22Rv1 (cell line): ENCODE results near the gene FYB1.

Source experiments
- H3K27ac ChIP-seq: fragments of 450-650 bp; 2 replicates; pipeline ENCODE4 v1.5.1; 2017
- ZFX ChIP-seq: fragments of 450-650 bp; IDR thresholded peaks from 2 replicates; pipeline ENCODE4 v1.6.1; 2017; ENCODE audit warnings: antibody characterized with exemption, borderline replicate concordance
- TF ChIP-seq, protein P1 (sequence below): fragments of 450-650 bp; IDR thresholded peaks from 2 replicates; pipeline ENCODE4 v1.5.1; 2017; ENCODE audit warnings: mild to moderate bottlenecking

Gene FYB1

DNA sequence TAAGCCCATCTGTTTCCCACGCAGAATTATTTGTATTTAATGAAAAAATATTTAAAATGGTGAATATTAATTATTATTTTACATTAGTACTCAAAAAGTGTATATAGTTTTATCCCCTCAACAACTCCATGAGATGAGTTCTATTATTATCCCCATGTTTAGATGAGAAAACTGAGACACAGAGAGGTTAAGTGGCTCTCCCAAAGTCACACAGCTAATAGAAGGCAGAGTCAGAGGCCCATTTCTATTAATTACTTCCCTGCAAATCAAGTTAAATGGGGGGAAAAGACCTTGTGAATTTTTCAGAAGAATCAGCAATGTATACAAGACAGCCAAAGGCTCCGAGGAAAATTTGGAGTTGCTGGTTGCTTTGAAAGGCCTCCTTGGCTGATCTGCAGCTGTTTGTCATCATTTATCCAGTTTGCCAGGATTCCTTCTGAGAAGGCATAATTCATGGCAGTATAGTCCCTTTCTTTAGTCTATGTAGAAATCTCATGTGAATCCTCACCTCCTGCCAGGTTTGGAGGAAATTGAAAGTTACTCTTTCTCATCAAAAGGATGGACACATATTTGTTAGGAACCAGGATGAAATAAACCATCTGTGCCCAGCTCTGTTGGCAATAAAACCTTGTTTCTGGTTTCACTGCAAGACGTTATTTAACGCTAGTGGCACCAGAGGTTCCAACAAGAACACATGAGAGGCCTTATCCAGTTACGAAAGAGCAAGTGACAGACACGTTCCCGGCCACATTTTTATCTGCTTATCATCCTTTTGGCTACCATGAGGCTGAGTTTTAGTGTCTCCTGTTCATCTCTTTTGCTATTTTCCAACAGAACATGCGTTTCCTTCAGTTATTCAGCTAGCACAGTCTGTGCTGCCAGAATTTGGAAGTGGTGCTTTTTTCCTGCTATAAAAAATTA is 621 bp downstream of the FYB1 start:
- TF ChIP-seq, protein P1, sequence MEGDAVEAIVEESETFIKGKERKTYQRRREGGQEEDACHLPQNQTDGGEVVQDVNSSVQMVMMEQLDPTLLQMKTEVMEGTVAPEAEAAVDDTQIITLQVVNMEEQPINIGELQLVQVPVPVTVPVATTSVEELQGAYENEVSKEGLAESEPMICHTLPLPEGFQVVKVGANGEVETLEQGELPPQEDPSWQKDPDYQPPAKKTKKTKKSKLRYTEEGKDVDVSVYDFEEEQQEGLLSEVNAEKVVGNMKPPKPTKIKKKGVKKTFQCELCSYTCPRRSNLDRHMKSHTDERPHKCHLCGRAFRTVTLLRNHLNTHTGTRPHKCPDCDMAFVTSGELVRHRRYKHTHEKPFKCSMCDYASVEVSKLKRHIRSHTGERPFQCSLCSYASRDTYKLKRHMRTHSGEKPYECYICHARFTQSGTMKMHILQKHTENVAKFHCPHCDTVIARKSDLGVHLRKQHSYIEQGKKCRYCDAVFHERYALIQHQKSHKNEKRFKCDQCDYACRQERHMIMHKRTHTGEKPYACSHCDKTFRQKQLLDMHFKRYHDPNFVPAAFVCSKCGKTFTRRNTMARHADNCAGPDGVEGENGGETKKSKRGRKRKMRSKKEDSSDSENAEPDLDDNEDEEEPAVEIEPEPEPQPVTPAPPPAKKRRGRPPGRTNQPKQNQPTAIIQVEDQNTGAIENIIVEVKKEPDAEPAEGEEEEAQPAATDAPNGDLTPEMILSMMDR, result no peak
- no peak for TF ChIP-seq ZFX
- H3K27ac ChIP-seq, result no peak overlapping the region

DNA sequence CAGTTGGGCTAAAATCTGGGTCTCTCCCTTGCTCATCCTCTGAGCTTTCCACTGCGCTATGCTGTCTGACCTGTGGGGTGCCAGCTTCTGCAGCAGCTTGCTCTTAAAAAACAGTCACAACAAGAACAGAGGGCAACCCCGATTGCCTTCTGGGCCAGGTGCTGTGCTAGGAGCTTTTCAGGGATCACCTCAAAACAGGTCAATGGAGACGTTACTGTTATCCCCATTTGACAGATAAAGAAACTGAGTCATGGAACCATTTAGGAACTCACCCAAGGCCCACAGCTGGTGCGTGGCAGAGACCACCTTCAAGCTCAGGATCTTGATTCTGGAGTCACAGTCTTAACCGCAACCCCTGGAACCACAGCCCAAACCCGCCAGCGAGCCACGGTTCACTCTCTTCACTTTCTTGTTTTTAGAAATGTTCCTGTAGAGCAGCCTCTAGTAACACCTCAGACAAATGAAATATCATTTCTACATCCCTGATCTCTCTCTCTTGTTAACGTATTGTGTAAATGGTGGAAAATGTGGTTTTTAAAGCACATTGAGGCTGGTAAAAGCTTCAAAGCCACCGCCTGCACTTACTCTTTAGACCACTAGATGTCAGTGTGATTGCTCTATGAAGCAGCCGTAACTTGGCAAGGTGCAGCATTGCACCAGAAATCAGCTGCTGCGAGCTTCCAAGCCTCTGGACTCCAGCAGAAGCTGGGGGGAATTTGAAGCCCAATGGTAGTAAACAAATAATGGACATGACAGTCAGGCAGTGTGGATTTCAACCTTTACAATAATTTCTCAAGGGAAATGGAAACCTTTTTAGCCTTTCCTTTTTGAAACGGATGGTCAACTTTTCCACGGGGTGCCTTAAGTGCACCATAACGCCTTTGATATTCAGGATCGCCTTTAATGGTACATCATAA is 1.7 kb downstream of the FYB1 start:
- TF ChIP-seq ZFX, result no peak
- TF ChIP-seq, protein P1, result peak; percentile 93
- H3K27ac ChIP-seq, result no peak overlapping the region

DNA sequence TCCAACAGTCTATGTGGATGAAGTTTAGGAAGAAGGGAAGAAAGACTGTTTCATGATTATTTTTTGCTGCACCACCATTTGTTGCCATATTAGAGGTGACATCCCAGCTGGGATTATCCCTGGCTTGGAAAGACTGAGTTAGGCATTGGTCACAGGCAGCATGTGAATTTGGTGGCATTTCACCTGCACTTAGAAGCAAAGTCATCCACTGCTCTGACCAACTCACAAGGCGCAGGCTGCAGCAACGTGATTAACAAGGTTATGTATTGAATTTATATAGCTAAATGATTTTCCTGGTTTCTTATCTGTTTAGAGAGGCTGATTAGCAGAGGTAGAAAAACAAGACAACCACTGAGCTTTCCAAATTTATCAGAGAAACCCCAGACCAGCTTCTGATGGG is 2.7 kb downstream of the FYB1 start:
- TF ChIP-seq, protein P1, result no peak
- TF ChIP-seq ZFX, result no peak
- no peak overlapping the region for H3K27ac ChIP-seq

DNA sequence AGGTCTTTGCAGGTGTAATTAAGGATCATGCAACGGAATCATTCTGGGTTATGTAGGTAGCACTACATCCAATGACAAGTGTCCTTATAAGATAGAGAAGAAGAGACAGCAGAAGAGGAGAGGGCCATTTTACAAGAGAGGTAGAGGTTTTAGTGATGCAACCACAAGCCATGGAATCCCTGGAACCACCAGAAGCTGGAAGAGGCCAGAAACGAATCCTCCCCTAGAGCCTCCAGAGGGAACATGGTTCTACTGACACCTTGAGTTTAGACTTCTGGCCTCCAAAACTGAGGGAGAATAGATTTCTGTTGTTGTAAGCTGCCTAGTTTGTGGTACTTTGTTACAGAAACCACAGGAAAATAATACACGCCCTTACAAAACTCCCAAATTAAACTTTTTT is 3.5 kb downstream of the FYB1 start:
- TF ChIP-seq, protein P1, result no peak
- no peak for TF ChIP-seq ZFX
- H3K27ac ChIP-seq, result no peak overlapping the region

DNA sequence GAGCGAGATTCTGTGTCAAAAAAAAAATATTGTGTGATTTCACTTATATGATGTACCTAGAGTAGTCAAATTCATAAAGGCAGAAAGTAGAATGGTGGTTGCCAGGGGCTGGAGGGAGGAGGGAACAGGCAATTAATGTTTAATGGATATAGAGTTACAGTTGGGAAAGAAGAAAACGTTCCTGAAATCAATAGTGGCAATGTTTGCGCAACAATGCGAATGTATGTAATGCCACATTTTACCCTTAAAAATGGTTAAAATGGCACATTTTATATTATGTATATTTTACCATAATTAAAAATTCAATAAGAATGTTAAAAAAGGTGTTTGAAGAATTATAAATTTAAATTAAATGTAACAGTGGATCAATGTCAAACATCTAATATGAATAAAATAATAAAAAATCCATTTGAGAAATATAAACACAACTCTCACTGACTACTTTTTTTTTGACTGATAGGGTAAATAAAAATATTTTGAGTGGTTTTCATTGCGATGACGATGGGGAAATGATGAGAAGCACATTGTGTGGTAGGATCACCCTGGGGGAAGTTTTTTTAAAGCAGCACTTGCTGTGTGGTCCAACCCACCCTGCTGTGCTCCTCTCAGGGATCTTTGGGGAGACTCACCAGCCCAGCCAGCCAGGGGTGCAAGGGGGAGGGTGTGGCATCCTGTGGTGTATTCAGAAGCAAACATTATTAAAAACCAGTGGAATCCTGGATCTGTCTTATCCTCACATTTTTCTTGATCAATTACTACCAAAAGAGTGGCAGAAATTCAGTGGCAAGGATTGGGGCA is 4.3 kb downstream of the FYB1 start:
- H3K27ac ChIP-seq, result no peak overlapping the region
- no peak for TF ChIP-seq ZFX
- TF ChIP-seq, protein P1, result no peak

DNA sequence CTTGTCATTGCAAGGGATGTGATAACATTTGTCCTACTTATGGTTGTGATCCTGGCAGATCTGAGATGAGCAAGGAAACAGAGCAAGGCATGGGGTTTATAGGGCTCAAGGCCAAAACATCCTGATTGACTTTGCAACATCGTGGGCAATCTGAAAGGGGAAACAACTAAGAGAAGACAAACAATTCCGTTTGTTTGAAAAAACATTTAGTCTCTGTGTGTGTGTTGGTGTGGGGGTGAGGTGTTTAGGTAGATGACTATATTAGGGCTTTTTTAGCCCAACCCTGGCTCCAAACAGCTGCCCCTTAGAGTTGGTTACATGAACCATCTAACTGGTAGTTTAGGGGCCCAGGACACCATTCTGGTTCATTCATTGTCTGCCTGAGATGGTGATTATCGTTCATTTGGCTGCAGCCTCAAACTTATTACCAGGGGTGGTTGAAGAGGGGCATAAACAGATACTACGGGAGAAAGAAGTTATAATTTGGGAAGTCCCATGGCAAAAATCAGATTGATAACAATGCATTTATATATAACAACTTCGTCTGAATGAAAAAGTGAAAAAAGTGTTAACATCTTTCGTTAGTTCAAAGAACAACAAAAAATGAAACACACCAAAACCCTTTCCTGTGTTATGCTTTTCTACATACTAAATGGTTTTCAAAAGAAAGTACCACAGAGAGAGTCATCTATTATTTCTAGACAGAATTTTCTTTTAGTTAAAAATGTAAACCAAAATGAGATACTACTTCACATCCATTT is 5.7 kb downstream of the FYB1 start:
- no peak overlapping the region for H3K27ac ChIP-seq
- TF ChIP-seq, protein P1, result no peak
- TF ChIP-seq ZFX, result no peak
